Loucy (cell line): Measurements from ENCODE around the gene ZNHIT6.

Source experiments
- H2AFZ ChIP-seq: fragments of 200-600 bp; sonication (generic); 2 replicates; pipeline ENCODE4 v1.6.0; 2016; ENCODE audit warnings: antibody characterized with exemption, mild to moderate bottlenecking, low read length, moderate library complexity
- H3F3A ChIP-seq: fragments of 200-600 bp; 2 replicates; pipeline ENCODE4 v1.6.0; 2016; ENCODE audit warnings: antibody characterized with exemption, low read depth, mild to moderate bottlenecking
- H3K27me3 ChIP-seq: fragments of 200-600 bp; sonication (generic); 2 replicates; pipeline ENCODE4 v1.6.1; 2014; ENCODE audit warnings: low read length, mild to moderate bottlenecking; ENCODE audit not compliant: insufficient read depth, poor library complexity, severe bottlenecking
- H3K36me3 ChIP-seq: fragments of 200-600 bp; sonication (generic); 2 replicates; pipeline ENCODE4 v1.6.1; 2016; ENCODE audit warnings: low read length; ENCODE audit not compliant: insufficient read depth
- H3K4me1 ChIP-seq: fragments of 200-600 bp; sonication (generic); 2 replicates; pipeline ENCODE4 v1.5.1; 2014; ENCODE audit warnings: low read length, mild to moderate bottlenecking; ENCODE audit not compliant: insufficient read depth, poor library complexity, severe bottlenecking
- H3K4me2 ChIP-seq: fragments of 200-600 bp; sonication (generic); 2 replicates; pipeline ENCODE4 v1.6.0; 2014; ENCODE audit warnings: antibody characterized with exemption, low read length, low read depth, mild to moderate bottlenecking; ENCODE audit not compliant: poor library complexity, severe bottlenecking
- H3K4me3 ChIP-seq: fragments of 200-600 bp; sonication (generic); 2 replicates; pipeline ENCODE4 v1.5.1; 2014; ENCODE audit warnings: low read length, mild to moderate bottlenecking, mixed read lengths; ENCODE audit not compliant: poor library complexity, severe bottlenecking
- H3K79me2 ChIP-seq: fragments of 200-600 bp; sonication (generic); 2 replicates; pipeline ENCODE4 v1.6.1; 2014; ENCODE audit warnings: low read length; ENCODE audit not compliant: insufficient read depth
- H3K9ac ChIP-seq: fragments of 200-600 bp; sonication (generic); 2 replicates; pipeline ENCODE4 v1.6.0; 2014; ENCODE audit warnings: mild to moderate bottlenecking, low read depth, low read length, moderate library complexity; ENCODE audit not compliant: poor library complexity, severe bottlenecking
- H3K9me2 ChIP-seq: fragments of 200-600 bp; sonication (generic); replicated peaks from 2 replicates; pipeline ENCODE4 v1.6.1; 2016; ENCODE audit warnings: low read depth, low read length, mixed read lengths
- H3K9me3 ChIP-seq: fragments of 200-600 bp; sonication (generic); 2 replicates; pipeline ENCODE4 v1.6.1; 2014; ENCODE audit warnings: mild to moderate bottlenecking, antibody characterized with exemption, low read length, low read depth; ENCODE audit not compliant: insufficient read depth
- H4K20me1 ChIP-seq: fragments of 200-600 bp; sonication (generic); 2 replicates; pipeline ENCODE4 v1.6.0; 2014; ENCODE audit warnings: antibody characterized with exemption, low read length, mild to moderate bottlenecking; ENCODE audit not compliant: insufficient read depth, poor library complexity, severe bottlenecking
- EZH2phosphoT487 ChIP-seq: fragments of 200-600 bp; IDR thresholded peaks from 2 replicates; pipeline ENCODE4 v1.6.1; 2018; ENCODE audit warnings: antibody characterized with exemption, mild to moderate bottlenecking, moderate library complexity, borderline replicate concordance
- TF ChIP-seq, protein P1 (sequence below): fragments of 200-600 bp; sonication (generic); conservative IDR thresholded peaks from 2 replicates; pipeline ENCODE4 v1.5.1; 2014; ENCODE audit warnings: mild to moderate bottlenecking, antibody characterized with exemption, low read length

The ZNHIT6 gene

DNA sequence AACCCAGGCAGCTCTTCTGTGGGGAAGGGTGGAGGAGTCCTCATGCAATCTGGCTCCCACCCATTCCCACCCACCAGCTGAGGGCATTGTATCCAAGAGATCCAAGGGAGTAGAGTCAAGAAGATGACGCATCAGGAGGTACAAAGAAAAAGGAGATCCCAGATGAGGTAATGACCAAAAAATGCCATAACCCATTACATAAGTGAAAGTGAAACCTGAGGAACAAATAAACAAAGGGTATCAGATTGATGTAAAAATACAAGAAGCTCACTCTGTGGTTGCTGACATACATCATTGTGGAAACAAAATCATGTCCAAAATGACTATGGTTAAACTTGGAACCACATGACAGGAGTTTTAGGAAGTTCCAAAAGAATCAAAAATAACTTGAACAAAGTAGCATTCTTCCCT lies 85.2 kb downstream of the ZNHIT6 start:
- Histone ChIP-seq H2AFZ (no peak overlapping the region), H3K4me1 (no peaks in the 10 kb centered on the region), H3K27me3 (no peaks in the 10 kb centered on the region), H4K20me1 (no peaks in the 10 kb centered on the region), H3K4me2 (no peak overlapping the region), H3F3A (no peaks in the 10 kb centered on the region), H3K79me2 (no peaks in the 10 kb centered on the region), H3K4me3 (no peak overlapping the region), H3K9ac (no peak overlapping the region), H3K9me3 (peaks cover 7% of the 10 kb centered on the region; the same call in 1 of the 2 replicates), H3K9me2 (no peaks in the 10 kb centered on the region), H3K36me3 (no peaks in the 10 kb centered on the region)
- TF ChIP-seq EZH2phosphoT487: no peak
- TF ChIP-seq, protein P1, sequence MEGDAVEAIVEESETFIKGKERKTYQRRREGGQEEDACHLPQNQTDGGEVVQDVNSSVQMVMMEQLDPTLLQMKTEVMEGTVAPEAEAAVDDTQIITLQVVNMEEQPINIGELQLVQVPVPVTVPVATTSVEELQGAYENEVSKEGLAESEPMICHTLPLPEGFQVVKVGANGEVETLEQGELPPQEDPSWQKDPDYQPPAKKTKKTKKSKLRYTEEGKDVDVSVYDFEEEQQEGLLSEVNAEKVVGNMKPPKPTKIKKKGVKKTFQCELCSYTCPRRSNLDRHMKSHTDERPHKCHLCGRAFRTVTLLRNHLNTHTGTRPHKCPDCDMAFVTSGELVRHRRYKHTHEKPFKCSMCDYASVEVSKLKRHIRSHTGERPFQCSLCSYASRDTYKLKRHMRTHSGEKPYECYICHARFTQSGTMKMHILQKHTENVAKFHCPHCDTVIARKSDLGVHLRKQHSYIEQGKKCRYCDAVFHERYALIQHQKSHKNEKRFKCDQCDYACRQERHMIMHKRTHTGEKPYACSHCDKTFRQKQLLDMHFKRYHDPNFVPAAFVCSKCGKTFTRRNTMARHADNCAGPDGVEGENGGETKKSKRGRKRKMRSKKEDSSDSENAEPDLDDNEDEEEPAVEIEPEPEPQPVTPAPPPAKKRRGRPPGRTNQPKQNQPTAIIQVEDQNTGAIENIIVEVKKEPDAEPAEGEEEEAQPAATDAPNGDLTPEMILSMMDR: no peak

- Histone ChIP-seq H4K20me1 (no peaks in the 10 kb centered on the region), H3K9me2 (no peaks in the 10 kb centered on the region), H3K79me2 (no peaks in the 10 kb centered on the region), H3K27me3 (no peaks in the 10 kb centered on the region), H3K9me3 (peaks cover 7% of the 10 kb centered on the region; the same call in 1 of the 2 replicates), H3K4me2 (no peak overlapping the region), H3K9ac (no peak overlapping the region), H3K36me3 (no peaks in the 10 kb centered on the region), H2AFZ (no peak overlapping the region), H3F3A (no peaks in the 10 kb centered on the region), H3K4me1 (no peaks in the 10 kb centered on the region), H3K4me3 (no peak overlapping the region)
- TF ChIP-seq, protein P1: no peak
- no peak for TF ChIP-seq EZH2phosphoT487
These were observed 86.8 kb downstream of the ZNHIT6 start for GRCh38 chr1:85621430-85621829.

GRCh38 chr1:85617633-85618100 lies 90.6 kb downstream of the ZNHIT6 start:
- Histone ChIP-seq H3K4me3 (no peak overlapping the region), H2AFZ (no peak overlapping the region), H3K9ac (no peak overlapping the region), H3K27me3 (no peaks in the 10 kb centered on the region), H3K9me3 (peaks cover 7% of the 10 kb centered on the region; the same call in 1 of the 2 replicates), H3K36me3 (no peaks in the 10 kb centered on the region), H4K20me1 (no peaks in the 10 kb centered on the region), H3K4me2 (no peak overlapping the region), H3K79me2 (no peaks in the 10 kb centered on the region), H3K4me1 (no peaks in the 10 kb centered on the region), H3F3A (no peaks in the 10 kb centered on the region), H3K9me2 (no peaks in the 10 kb centered on the region)
- TF ChIP-seq EZH2phosphoT487: no peak
- TF ChIP-seq, protein P1: no peak
